SK-N-SH (cell line): ENCODE data around the gene LHFPL6. TPM values are rescaled to one million over a fixed set of nuclear protein-coding genes. Genes with fewer than 3 reads are reported as not detected.

Experiments used
- CTCF ChIA-PET: fragments of 300-600, 350-600 bp; formaldehyde crosslinking; extraction: SDS; loops from one replicate; lab custom pipeline; 2021; lab: Yijun Ruan, JAX
- POLR2A ChIA-PET: fragments of 350-600 bp; sonication (Branson Sonifier 250); formaldehyde crosslinking; extraction: SDS; loops from one replicate; lab custom pipeline; 2020; ENCODE audit warnings: antibody characterized with exemption, inconsistent platforms; lab: Yijun Ruan, JAX
- DNase-seq: peaks from one replicate; pipeline ENCODE4 v3.0.0; 2012
- H2AFZ ChIP-seq: fragments of 200-600 bp; sonication (generic); 2 replicates; pipeline ENCODE4 v1.8.1; 2016; ENCODE audit warnings: antibody characterized with exemption, mild to moderate bottlenecking, low read depth
- H3F3A ChIP-seq: fragments of 200-600 bp; sonication (generic); replicated peaks from 2 replicates; pipeline ENCODE3; 2016; ENCODE audit warnings: antibody characterized with exemption, mild to moderate bottlenecking; ENCODE audit not compliant: insufficient read depth
- H3K27ac ChIP-seq, 2 experiments: fragments of 200-500 bp in 1 of 2; fragments of 200-600 bp in 1 of 2; sonication (Bioruptor generic) in 1 of 2; sonication (generic), shearing (Covaris generic) in 1 of 2; 2 replicates each; pipeline versions ENCODE4 v1.5.1 to v1.6.1; 2014 to 2016; ENCODE audit warnings: low read depth in 2 of 2, inconsistent platforms in 1 of 2, low read length in 1 of 2, mild to moderate bottlenecking in 1 of 2, mixed read lengths in 1 of 2
- H3K27me3 ChIP-seq: fragments of 200-600 bp; sonication (generic), shearing (Covaris generic); 2 replicates; pipeline ENCODE4 v1.6.1; 2016; ENCODE audit warnings: mixed run types; ENCODE audit not compliant: insufficient read depth
- H3K36me3 ChIP-seq, 2 experiments: fragments of 200-500 bp in 1 of 2; fragments of 200-600 bp in 1 of 2; sonication (Bioruptor generic) in 1 of 2; sonication (generic) in 1 of 2; replicated peaks in 1 of 2; 2 replicates each; pipeline versions ENCODE3 to v1.5.1; 2014 to 2016; ENCODE audit warnings: low read length in 1 of 2, mild to moderate bottlenecking in 1 of 2; ENCODE audit not compliant: insufficient read depth in 2 of 2, control insufficient read depth in 1 of 2
- H3K4me1 ChIP-seq, 2 experiments: fragments of 200-500 bp in 1 of 2; fragments of 200-600 bp in 1 of 2; sonication (Bioruptor generic) in 1 of 2; sonication (generic), shearing (Covaris generic) in 1 of 2; 2 replicates each; pipeline versions ENCODE4 v1.5.1 to v1.6.1; 2014 to 2016; ENCODE audit warnings: low read depth in 1 of 2, low read length in 1 of 2, mixed run types in 1 of 2; ENCODE audit not compliant: insufficient read depth in 2 of 2, control insufficient read depth in 1 of 2
- H3K4me2 ChIP-seq: fragments of 200-600 bp; sonication (generic), shearing (Covaris generic); 2 replicates; pipeline ENCODE4 v1.6.1; 2017; ENCODE audit warnings: mixed run types
- H3K4me3 ChIP-seq, 2 experiments: fragments of 200-500 bp in 1 of 2; fragments of 200-600 bp in 1 of 2; sonication (Bioruptor generic) in 1 of 2; sonication (generic), shearing (Covaris generic) in 1 of 2; 2 replicates each; pipeline versions ENCODE4 v1.5.1 to v1.8.1; 2014 to 2016; ENCODE audit warnings: low read depth in 2 of 2, inconsistent platforms in 1 of 2, low read length in 1 of 2, mild to moderate bottlenecking in 1 of 2, mixed read lengths in 1 of 2, moderate library complexity in 1 of 2
- H3K79me2 ChIP-seq: fragments of 200-600 bp; sonication (generic); 2 replicates; pipeline ENCODE4 v1.8.1; 2017; ENCODE audit warnings: mild to moderate bottlenecking; ENCODE audit not compliant: insufficient read depth
- H3K9ac ChIP-seq: fragments of 200-600 bp; sonication (generic); 2 replicates; pipeline ENCODE4 v1.6.1; 2017; ENCODE audit warnings: mixed run types
- H3K9me2 ChIP-seq: fragments of 200-600 bp; sonication (generic); 2 replicates; pipeline ENCODE4 v1.6.1; 2017; ENCODE audit warnings: mixed run types
- H3K9me3 ChIP-seq: fragments of 200-600 bp; sonication (generic); 2 replicates; pipeline ENCODE4 v1.6.1; 2017; ENCODE audit warnings: mixed run types, mild to moderate bottlenecking, moderate library complexity
- H4K20me1 ChIP-seq: fragments of 200-600 bp; sonication (generic); 2 replicates; pipeline ENCODE4 v1.6.1; 2017; ENCODE audit warnings: mild to moderate bottlenecking, mixed run types; ENCODE audit not compliant: insufficient read depth
- CHD2 ChIP-seq: fragments of 150-350 bp; IDR thresholded peaks from 2 replicates; pipeline ENCODE4 v1.6.1; 2018; ENCODE audit warnings: low read length; ENCODE audit not compliant: partially characterized antibody
- ELF1 ChIP-seq: IDR thresholded peaks from 2 replicates; pipeline ENCODE4 v1.4.0; 2012
- EP300 ChIP-seq, 2 experiments: IDR thresholded peaks; 2 replicates each; pipeline versions ENCODE4 v1.4.0 to v1.6.1; 2012; ENCODE audit warnings: borderline replicate concordance in 1 of 2, low read depth in 1 of 2, low read length in 1 of 2
- FOXJ3 ChIP-seq: sonication (generic); formaldehyde crosslinking; IDR thresholded peaks from 2 replicates; pipeline ENCODE4 v1.5.1; 2020; ENCODE audit warnings: mild to moderate bottlenecking, missing genetic modification reagents
- GATA2 ChIP-seq: sonication (generic); formaldehyde crosslinking; IDR thresholded peaks from 2 replicates; pipeline ENCODE4 v1.5.0; 2020; ENCODE audit warnings: mild to moderate bottlenecking, missing genetic modification reagents
- JUND ChIP-seq: IDR thresholded peaks from 2 replicates; pipeline ENCODE4 v1.4.0; 2012
- MEF2A ChIP-seq: IDR thresholded peaks from 2 replicates; pipeline ENCODE4 v1.4.0; 2012; ENCODE audit warnings: low read depth, borderline replicate concordance
- MXI1 ChIP-seq: IDR thresholded peaks from 2 replicates; pipeline ENCODE4 v1.6.1; 2012; ENCODE audit warnings: mild to moderate bottlenecking, low read depth, low read length, improper control_type of control experiment
- NRF1 ChIP-seq: IDR thresholded peaks from 2 replicates; pipeline ENCODE4 v1.6.1; 2012; ENCODE audit warnings: low read depth, mild to moderate bottlenecking, low read length
- RCOR1 ChIP-seq: fragments of 150-350 bp; IDR thresholded peaks from 2 replicates; pipeline ENCODE4 v1.6.1; 2017; ENCODE audit warnings: antibody characterized with exemption, low read length
- RFX5 ChIP-seq: IDR thresholded peaks from 2 replicates; pipeline ENCODE4 v1.6.1; 2012; ENCODE audit warnings: mild to moderate bottlenecking, improper control_type of control experiment, low read length
- SMC3 ChIP-seq: IDR thresholded peaks from 2 replicates; pipeline ENCODE4 v1.6.1; 2012; ENCODE audit warnings: low read depth, low read length, improper control_type of control experiment
- TAF1 ChIP-seq: IDR thresholded peaks from 2 replicates; pipeline ENCODE4 v1.6.1; 2012; ENCODE audit warnings: low read depth, mild to moderate bottlenecking, low read length, moderate library complexity, borderline replicate concordance
- WGBS: methylation state at CpG from one replicate; pipeline ENCODE4 v1.1.6; 2017; ENCODE audit warnings: low lambda C conversion rate; 5-methylcytosine and 5-hydroxymethylcytosine counted together
- polyA plus RNA-seq, 3 experiments: library from polyadenylated mRNA; depleted of rRNA; stranded (reverse); fragments of >200 nt; gene quantifications; 2 replicates each; pipeline ENCODE4 v1.2.3, GENCODE V29; 2012
- TF ChIP-seq, protein P1 (sequence below): IDR thresholded peaks from 2 replicates; pipeline ENCODE4 v1.4.0; 2012; ENCODE audit warnings: low read depth, borderline replicate concordance
- TF ChIP-seq, protein P2 (sequence below): fragments of 150-350 bp; IDR thresholded peaks from 2 replicates; pipeline ENCODE4 v1.6.1; 2017; ENCODE audit warnings: antibody characterized with exemption, low read length, low read depth, borderline replicate concordance
- TF ChIP-seq, protein P3 (sequence below): IDR thresholded peaks from 2 replicates; pipeline ENCODE4 v1.4.0; 2012; ENCODE audit warnings: low read depth
- TF ChIP-seq, protein P4 (sequence below): IDR thresholded peaks from 2 replicates; pipeline ENCODE4 v1.4.0; 2012; ENCODE audit warnings: low read depth, borderline replicate concordance

LHFPL6 gene
- polyA plus RNA-seq, 1 of the 3 experiments (the other 2 are of a cell fraction), result 22.2 TPM

DNA sequence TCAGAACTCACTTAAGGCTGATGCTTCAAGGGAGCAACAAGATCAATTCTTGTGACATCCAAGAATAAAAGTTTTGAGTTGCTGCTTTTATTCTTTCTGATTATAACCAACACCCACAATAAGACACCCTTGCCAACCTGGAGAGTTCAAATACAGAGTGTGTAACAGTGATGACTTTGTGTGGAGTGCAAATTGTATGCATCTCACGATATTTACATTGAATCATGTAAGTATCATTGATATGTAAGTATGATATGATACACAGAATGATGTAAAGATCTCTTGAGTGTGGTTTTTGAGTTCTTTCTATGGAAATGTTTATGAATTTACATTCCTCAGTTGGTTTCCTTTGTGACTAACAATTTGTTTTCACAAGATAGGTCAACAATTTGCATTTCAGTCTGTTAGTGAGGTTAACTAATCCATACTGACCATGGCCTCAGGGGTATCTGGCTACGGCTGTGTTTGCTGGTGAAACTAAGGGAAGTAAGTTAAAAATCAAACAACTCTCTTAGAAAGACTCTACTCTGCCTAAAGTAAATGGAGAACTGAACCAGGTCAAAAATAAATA lies 12.4 kb downstream of the LHFPL6 start:
- no peaks in the 10 kb centered on the region for H3K79me2 ChIP-seq
- H3K27ac ChIP-seq, result no peak overlapping the region
- TF ChIP-seq RCOR1, result no peak
- no peak overlapping the region for H3K9ac ChIP-seq
- no peak for DNase-seq
- no peaks in the 10 kb centered on the region for H3F3A ChIP-seq
- no peaks in the 10 kb centered on the region for H3K36me3 ChIP-seq
- no peaks in the 10 kb centered on the region for H3K27me3 ChIP-seq
- no peak overlapping the region for H3K4me2 ChIP-seq
- no peaks in the 10 kb centered on the region for H3K4me1 ChIP-seq
- CTCF ChIA-PET, result no interaction called here
- no peak overlapping the region for H3K4me3 ChIP-seq
- WGBS, result 42% methylated on average over 2 of the region's 2 CpGs
- no peaks in the 10 kb centered on the region for H3K9me3 ChIP-seq
- POLR2A ChIA-PET, result no interaction called here
- no peaks in the 10 kb centered on the region for H3K9me2 ChIP-seq
- no peaks in the 10 kb centered on the region for H4K20me1 ChIP-seq
- H2AFZ ChIP-seq, result no peak overlapping the region

DNA sequence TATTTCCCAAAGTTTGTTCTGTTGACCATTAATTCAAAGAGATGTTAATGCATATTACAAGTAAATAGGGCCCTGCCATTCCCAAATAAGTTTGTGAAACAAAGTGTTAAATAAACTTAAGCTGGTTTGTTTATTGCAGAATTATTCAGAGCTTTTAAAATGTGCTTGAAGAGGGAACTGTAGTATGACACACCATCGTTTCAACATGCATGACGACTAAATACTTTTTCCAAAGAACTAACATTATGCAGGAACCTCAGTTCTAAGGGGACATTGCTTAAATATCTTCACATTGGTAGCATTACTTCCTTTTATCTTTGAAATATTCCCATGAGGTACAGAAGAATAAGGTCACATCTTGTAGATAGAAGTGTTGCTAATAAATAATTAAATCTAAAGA lies 14.6 kb downstream of the LHFPL6 start:
- H3K27ac ChIP-seq, result no peak overlapping the region
- no peak for TF ChIP-seq TAF1
- TF ChIP-seq FOXJ3 (CRISPR knock-in tag), result no peak
- TF ChIP-seq CHD2, result no peak
- no peak for TF ChIP-seq ELF1
- TF ChIP-seq, protein P1, sequence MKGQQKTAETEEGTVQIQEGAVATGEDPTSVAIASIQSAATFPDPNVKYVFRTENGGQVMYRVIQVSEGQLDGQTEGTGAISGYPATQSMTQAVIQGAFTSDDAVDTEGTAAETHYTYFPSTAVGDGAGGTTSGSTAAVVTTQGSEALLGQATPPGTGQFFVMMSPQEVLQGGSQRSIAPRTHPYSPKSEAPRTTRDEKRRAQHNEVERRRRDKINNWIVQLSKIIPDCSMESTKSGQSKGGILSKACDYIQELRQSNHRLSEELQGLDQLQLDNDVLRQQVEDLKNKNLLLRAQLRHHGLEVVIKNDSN, result no peak
- TF ChIP-seq EP300 (IDR thresholded peaks at IDR 0.05; ENCODE audit: borderline replicate concordance in 1 of 2, low read depth in 1 of 2, low read length in 1 of 2), result no peak
- TF ChIP-seq GATA2 (CRISPR knock-in tag), result no peak
- TF ChIP-seq MXI1, result no peak
- no peak for TF ChIP-seq RFX5
- no peak for TF ChIP-seq RCOR1
- TF ChIP-seq SMC3, result no peak
- TF ChIP-seq, protein P2, sequence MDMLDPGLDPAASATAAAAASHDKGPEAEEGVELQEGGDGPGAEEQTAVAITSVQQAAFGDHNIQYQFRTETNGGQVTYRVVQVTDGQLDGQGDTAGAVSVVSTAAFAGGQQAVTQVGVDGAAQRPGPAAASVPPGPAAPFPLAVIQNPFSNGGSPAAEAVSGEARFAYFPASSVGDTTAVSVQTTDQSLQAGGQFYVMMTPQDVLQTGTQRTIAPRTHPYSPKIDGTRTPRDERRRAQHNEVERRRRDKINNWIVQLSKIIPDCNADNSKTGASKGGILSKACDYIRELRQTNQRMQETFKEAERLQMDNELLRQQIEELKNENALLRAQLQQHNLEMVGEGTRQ, result no peak
- TF ChIP-seq JUND, result no peak
- TF ChIP-seq, protein P3, sequence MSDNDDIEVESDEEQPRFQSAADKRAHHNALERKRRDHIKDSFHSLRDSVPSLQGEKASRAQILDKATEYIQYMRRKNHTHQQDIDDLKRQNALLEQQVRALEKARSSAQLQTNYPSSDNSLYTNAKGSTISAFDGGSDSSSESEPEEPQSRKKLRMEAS, result no peak
- TF ChIP-seq, protein P4, sequence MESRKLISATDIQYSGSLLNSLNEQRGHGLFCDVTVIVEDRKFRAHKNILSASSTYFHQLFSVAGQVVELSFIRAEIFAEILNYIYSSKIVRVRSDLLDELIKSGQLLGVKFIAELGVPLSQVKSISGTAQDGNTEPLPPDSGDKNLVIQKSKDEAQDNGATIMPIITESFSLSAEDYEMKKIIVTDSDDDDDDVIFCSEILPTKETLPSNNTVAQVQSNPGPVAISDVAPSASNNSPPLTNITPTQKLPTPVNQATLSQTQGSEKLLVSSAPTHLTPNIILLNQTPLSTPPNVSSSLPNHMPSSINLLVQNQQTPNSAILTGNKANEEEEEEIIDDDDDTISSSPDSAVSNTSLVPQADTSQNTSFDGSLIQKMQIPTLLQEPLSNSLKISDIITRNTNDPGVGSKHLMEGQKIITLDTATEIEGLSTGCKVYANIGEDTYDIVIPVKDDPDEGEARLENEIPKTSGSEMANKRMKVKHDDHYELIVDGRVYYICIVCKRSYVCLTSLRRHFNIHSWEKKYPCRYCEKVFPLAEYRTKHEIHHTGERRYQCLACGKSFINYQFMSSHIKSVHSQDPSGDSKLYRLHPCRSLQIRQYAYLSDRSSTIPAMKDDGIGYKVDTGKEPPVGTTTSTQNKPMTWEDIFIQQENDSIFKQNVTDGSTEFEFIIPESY, result no peak
- TF ChIP-seq MEF2A, result no peak
- no peak for TF ChIP-seq NRF1
- TF ChIP-seq, all 33 proteins: peak for 0
- Histone ChIP-seq H2AFZ (no peak overlapping the region), H3K4me1 (no peaks in the 10 kb centered on the region), H3K79me2 (no peaks in the 10 kb centered on the region), H3K27me3 (no peaks in the 10 kb centered on the region), H3K9ac (no peak overlapping the region), H3K4me3 (no peak overlapping the region), H4K20me1 (no peaks in the 10 kb centered on the region), H3K4me2 (no peak overlapping the region), H3K36me3 (no peaks in the 10 kb centered on the region), H3K9me3 (no peaks in the 10 kb centered on the region), H3K9me2 (no peaks in the 10 kb centered on the region), H3F3A (no peaks in the 10 kb centered on the region)
- WGBS, result 89% methylated on average over 2 of the region's 2 CpGs
- CTCF ChIA-PET, result no interaction called here
- no peak for DNase-seq
- POLR2A ChIA-PET, result no interaction called here
